MG63 (cell line): Measurements from ENCODE around the gene USP12. TPM values are rescaled to one million over a fixed set of nuclear protein-coding genes. Genes with fewer than 3 reads are reported as not detected.

ENCODE experiments used
- DNase-seq: peaks from one replicate; pipeline ENCODE4 v3.0.0-alpha.2; 2020
- H3K27me3 ChIP-seq: fragments of 250-450 bp; sonication (Bioruptor Pico); 2 replicates; pipeline ENCODE4 v1.5.1; 2020; ENCODE audit warnings: mild to moderate bottlenecking, moderate library complexity
- H3K36me3 ChIP-seq: fragments of 250-450 bp; sonication (Bioruptor Pico); 2 replicates; pipeline ENCODE4 v1.5.1; 2020; ENCODE audit warnings: mild to moderate bottlenecking, moderate library complexity
- H3K4me3 ChIP-seq: fragments of 250-450 bp; sonication (Bioruptor Pico); 2 replicates; pipeline ENCODE4 v1.5.1; 2020; ENCODE audit warnings: mild to moderate bottlenecking, moderate library complexity
- H3K9me3 ChIP-seq: fragments of 250-450 bp; sonication (Bioruptor Pico); 2 replicates; pipeline ENCODE4 v1.5.1; 2020; ENCODE audit warnings: mild to moderate bottlenecking, moderate library complexity
- total RNA-seq: library from RNA; depleted of rRNA; stranded (reverse); fragments of >200 nt; shearing (Covaris generic); gene quantifications from 2 replicates; pipeline ENCODE4 v1.2.3, GENCODE V29; 2014; ENCODE audit warnings: low replicate concordance

The USP12 gene
- total RNA-seq, 1 experiment from 2014 or later = 15.1 TPM

GRCh38 chr13:27044837-27045570, 126.6 kb downstream of the USP12 start:
- Histone ChIP-seq H3K9me3 (no peaks in the 10 kb centered on the region), H3K36me3 (no peaks in the 10 kb centered on the region), H3K27me3 (no peaks in the 10 kb centered on the region), H3K4me3 (no peak overlapping the region)
- no peak for DNase-seq

GRCh38 chr13:27043013-27043412, 128.6 kb downstream of the USP12 start:
- H3K9me3 ChIP-seq = no peaks in the 10 kb centered on the region
- H3K4me3 ChIP-seq = no peak overlapping the region
- H3K27me3 ChIP-seq = no peaks in the 10 kb centered on the region
- peak; percentile 95 for DNase-seq
- H3K36me3 ChIP-seq = no peaks in the 10 kb centered on the region

DNA sequence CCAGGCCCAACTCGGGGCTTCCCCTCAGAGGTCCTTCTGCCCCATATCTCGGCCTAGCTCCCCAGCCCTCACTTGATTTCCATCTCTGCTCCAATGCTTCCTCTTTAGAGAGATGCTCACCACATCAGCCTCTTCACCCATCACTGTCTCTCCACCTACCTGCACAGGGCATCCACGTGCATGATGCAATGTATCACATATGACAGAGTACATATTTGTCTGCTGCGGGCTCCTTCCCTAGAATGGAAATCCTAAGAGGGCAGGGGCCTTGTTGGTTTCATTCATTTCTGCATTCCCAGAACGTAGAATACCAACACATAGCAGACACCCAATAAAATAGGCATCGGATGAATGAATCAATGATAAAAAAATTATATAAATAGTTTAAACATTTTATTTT, 130.3 kb downstream of the USP12 start:
- H3K9me3 ChIP-seq = no peaks in the 10 kb centered on the region
- no peak overlapping the region for H3K4me3 ChIP-seq
- H3K27me3 ChIP-seq = no peaks in the 10 kb centered on the region
- no peaks in the 10 kb centered on the region for H3K36me3 ChIP-seq
- DNase-seq = no peak

- Histone ChIP-seq H3K27me3 (no peaks in the 10 kb centered on the region), H3K9me3 (no peaks in the 10 kb centered on the region), H3K36me3 (no peaks in the 10 kb centered on the region), H3K4me3 (no peak overlapping the region)
- no peak for DNase-seq
Measured at GRCh38 chr13:27040826-27041108, 130.8 kb downstream of the USP12 start.

DNA sequence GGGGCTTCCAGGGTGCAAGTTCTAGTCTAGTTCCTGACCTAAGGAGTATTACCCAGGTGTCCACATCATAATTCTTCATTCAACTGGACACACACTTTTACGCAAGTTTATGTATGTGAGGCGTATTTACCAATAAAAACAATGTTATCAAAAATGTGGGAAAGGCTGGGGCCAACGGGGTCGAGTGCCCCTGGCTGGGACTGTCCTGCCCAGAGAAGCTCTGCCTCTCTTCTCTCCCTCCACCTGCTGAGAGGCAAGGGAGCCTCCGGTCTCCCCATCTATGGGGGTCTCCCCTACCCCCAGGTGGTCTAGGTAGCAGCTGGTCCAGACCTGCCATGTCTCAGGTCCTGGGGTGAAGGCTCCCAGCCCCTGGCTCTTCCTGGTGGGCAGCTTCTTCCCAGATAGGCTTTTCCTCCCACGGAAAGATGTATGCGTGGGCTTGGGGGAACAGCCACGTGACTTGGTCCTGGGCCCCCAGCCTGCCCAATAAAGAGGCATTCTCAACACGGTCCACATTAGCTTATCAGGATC, 132.4 kb downstream of the USP12 start:
- Histone ChIP-seq H3K4me3 (no peak overlapping the region), H3K27me3 (no peaks in the 10 kb centered on the region)
- no peak for DNase-seq

GRCh38 chr13:27038323-27038722, 133.3 kb downstream of the USP12 start:
- DNase-seq = peak; percentile 67
- no peaks in the 10 kb centered on the region for H3K27me3 ChIP-seq
- no peaks in the 10 kb centered on the region for H3K9me3 ChIP-seq
- H3K4me3 ChIP-seq = no peak overlapping the region
- no peaks in the 10 kb centered on the region for H3K36me3 ChIP-seq

More for the DNA sequence above, 132.4 kb downstream of the USP12 start:
- Histone ChIP-seq H3K9me3 (no peaks in the 10 kb centered on the region), H3K36me3 (no peaks in the 10 kb centered on the region)

DNA sequence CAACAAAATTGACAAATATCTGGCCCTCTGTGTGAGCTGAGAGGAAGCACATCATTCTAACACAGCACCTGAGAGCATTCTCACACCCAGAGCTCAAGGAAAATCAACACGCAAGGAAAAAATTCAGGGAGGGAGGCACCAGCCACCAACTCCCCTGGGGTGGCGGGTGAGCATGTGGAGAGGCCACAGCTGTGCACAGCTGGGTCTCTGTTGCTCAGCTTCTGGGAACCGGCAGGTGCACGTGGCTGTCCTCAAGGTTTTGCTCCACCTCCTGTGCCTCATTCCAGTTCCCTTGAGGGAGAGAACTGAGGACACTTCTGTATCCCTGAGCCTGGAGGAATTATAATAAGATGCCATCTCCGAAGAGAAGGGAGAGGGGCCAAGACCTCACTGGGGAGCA, 134.0 kb downstream of the USP12 start:
- DNase-seq = no peak

DNA sequence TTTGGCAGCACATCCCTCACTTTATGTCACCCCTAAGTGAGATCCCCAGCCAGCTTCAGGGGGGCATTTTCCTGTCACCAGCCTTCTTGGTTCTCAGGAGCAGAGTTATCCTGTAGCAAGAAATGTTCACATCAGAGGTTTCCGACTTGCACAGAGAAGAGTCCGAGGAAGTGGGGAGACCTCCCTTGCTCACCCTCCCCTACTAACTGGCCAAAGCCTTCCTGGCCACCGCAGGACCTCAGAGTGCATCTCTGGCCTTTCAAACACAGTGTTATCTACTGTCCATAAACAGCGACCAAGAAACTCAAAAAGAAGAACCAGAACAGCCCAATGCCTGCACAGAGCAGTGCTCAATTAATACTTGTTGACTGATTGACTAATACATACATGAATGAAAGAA, 134.4 kb downstream of the USP12 start:
- Histone ChIP-seq H3K27me3 (no peaks in the 10 kb centered on the region), H3K4me3 (no peak overlapping the region), H3K36me3 (no peaks in the 10 kb centered on the region), H3K9me3 (no peaks in the 10 kb centered on the region)
- DNase-seq = no peak

More for the DNA sequence above, 134.0 kb downstream of the USP12 start:
- Histone ChIP-seq H3K9me3 (no peaks in the 10 kb centered on the region), H3K4me3 (no peak overlapping the region), H3K36me3 (no peaks in the 10 kb centered on the region), H3K27me3 (no peaks in the 10 kb centered on the region)

- DNase-seq = no peak
- Histone ChIP-seq H3K4me3 (no peak overlapping the region), H3K9me3 (no peaks in the 10 kb centered on the region), H3K27me3 (no peaks in the 10 kb centered on the region), H3K36me3 (no peaks in the 10 kb centered on the region)
Measured at GRCh38 chr13:27036236-27036981, 135.2 kb downstream of the USP12 start.

- Histone ChIP-seq H3K27me3 (no peaks in the 10 kb centered on the region), H3K4me3 (no peak overlapping the region), H3K36me3 (no peaks in the 10 kb centered on the region), H3K9me3 (no peaks in the 10 kb centered on the region)
- no peak for DNase-seq
Measured at GRCh38 chr13:27035892-27036235, 135.7 kb downstream of the USP12 start.

DNA sequence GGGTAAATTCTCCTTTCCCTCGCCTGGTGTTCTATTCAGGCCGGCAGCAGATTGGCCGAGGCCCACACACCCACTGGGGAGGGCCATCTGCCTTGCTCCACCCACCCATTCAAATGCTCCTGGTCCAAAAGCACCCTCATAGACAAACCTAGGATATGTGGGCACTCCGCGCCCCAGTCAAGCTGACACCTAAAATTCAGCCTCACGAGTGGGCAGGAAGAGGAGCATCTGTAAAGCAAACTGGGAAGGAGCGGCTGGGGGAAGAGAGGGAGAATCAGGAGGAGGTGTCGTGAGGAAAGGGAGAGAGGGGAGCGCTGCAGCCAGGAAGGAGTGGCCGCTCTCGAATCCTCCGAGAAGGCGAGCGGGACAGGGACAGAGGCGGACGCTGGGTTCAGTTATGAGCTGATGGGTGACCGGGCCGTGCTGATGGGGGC, 136.9 kb downstream of the USP12 start:
- no peak overlapping the region for H3K4me3 ChIP-seq
- DNase-seq = no peak
- H3K9me3 ChIP-seq = no peaks in the 10 kb centered on the region
- H3K27me3 ChIP-seq = no peaks in the 10 kb centered on the region
- H3K36me3 ChIP-seq = no peaks in the 10 kb centered on the region

DNA sequence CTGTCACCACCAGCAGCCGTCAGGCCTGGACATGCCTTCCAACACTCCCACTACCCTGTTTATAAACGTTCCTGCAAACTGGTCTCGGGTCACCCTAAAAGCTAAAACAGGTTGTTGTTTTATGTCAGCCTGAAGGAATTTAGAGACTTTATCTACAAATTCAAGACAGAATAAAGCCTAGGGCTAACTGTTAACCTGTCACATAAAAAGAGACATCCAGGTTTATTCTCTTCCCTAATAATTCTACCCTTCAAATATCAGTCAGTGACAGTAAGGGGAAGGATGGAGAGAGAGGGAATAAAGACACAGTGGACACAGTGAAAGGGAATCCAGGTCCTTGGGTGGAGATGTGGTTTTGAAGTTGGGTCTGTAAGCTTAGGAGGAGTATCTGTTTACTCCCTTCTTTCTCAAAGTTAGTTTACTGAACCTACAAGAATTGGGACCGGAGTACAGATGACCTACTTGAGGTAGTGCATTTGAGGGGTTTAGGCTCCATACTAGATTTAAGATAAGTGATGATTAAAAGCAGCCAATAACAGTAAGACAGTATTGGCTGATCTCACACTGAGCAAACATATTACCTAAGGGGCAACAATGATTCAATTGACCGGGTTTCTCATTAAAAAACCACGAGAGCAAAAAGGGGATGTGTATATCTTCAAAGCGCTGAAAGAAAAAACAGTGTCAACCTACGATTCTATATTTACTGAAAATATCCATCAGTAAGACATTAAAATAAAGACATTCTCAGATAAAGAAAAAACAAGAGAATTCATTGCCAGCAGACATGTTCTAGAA, 142.7 kb downstream of the USP12 start:
- no peak for DNase-seq
- Histone ChIP-seq H3K27me3 (no peaks in the 10 kb centered on the region), H3K4me3 (no peak overlapping the region), H3K36me3 (no peaks in the 10 kb centered on the region), H3K9me3 (no peaks in the 10 kb centered on the region)

DNA sequence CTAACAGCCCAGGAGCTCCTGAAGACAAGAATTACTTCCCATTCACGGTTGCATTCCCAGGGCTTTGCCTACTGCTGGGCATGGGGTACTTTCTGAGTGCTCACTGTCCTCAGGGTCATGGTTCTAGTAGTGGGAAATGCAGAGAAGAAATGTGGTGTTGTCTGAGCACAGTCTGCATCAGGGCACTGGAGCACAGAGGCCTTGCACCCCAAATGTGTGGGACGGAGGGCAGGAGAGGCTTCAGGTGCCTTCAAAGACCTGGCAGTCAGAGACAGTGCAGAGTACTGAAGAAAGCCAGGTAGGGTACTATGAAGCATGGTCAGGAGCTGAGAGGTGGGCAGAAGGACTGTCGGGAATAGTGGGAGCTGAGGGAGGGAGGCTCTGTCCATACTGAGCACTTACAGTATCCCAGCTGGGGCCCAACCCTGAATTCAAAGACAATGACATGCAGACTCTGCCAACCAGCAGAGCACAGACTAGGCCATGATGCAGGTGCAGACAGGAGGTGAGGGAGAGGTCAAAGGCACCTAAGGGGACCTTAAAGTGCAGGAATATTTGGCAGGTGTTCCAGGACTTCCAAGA, 144.4 kb downstream of the USP12 start:
- Histone ChIP-seq H3K4me3 (no peak overlapping the region), H3K36me3 (no peaks in the 10 kb centered on the region), H3K9me3 (no peaks in the 10 kb centered on the region), H3K27me3 (no peaks in the 10 kb centered on the region)
- DNase-seq = no peak

- H3K36me3 ChIP-seq = no peaks in the 10 kb centered on the region
Measured at GRCh38 chr13:27026396-27026795, 145.2 kb downstream of the USP12 start.

DNA sequence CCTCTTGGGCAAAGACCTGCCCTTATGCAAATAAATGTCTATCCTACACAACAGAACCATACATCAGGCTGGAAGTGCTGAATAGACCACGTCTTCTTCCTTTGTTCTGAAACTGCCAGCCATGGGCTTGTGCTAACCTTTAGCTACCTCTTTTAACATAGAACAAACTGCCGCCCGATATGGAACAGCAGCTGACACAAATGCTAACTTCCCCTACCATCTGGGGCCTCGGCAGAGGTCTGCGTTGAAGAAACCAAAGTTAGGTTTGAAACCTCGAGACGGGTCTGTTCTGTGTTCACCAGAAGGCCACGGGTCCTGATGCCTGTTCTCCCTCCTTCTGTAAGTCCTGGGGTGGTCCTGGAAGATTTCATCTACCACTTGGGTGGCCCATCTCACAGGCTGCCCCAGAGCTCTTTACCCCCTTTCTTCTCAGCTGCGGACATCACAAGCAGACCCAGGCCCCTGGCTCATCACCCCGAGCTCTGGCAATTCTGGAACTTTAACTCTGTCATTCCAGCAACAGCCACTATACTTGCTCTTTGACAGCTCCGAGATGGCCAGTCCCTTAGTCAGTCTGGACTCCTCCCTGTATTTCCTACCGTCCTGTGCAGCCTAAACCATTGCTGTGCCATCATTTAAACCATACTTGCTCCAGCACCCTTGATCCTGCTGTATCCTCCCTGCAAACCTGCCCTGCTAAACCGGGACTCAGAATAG, 146.7 kb downstream of the USP12 start:
- no peaks in the 10 kb centered on the region for H3K36me3 ChIP-seq
- H3K27me3 ChIP-seq = no peaks in the 10 kb centered on the region
- no peak for DNase-seq
- no peak overlapping the region for H3K4me3 ChIP-seq
- H3K9me3 ChIP-seq = no peaks in the 10 kb centered on the region

More at GRCh38 chr13:27026396-27026795, 145.2 kb downstream of the USP12 start:
- DNase-seq = no peak
- Histone ChIP-seq H3K27me3 (no peaks in the 10 kb centered on the region), H3K9me3 (no peaks in the 10 kb centered on the region), H3K4me3 (no peak overlapping the region)

- DNase-seq = no peak
- Histone ChIP-seq H3K27me3 (no peaks in the 10 kb centered on the region), H3K4me3 (no peak overlapping the region), H3K9me3 (no peaks in the 10 kb centered on the region), H3K36me3 (no peaks in the 10 kb centered on the region)
Measured at GRCh38 chr13:27024074-27024461, 147.5 kb downstream of the USP12 start.
